Lower lobe of right lung (tissue), 2 donors: ENCODE data around the gene PIK3R1. TPM values are rescaled to one million over a fixed set of nuclear protein-coding genes. Genes with fewer than 3 reads are reported as not detected.

Source experiments
- ATAC-seq, 2 donors: fragments of 200-7000 bp; cut with Tn5 transposase; one replicate each; pipeline ENCODE4 v1.9.1; 2020 to 2022; ENCODE audit warnings: mild to moderate bottlenecking in 2 of 2, moderate library complexity in 2 of 2
- DNase-seq: peaks from one replicate; pipeline ENCODE4 v3.0.0-alpha.2; 2020
- H3K27ac ChIP-seq: fragments of 200-600 bp; one replicate; pipeline ENCODE4 v1.8.0; 2022
- H3K27me3 ChIP-seq: fragments of 200-600 bp; one replicate; pipeline ENCODE4 v1.8.0; 2022; ENCODE audit warnings: low read depth
- H3K36me3 ChIP-seq: fragments of 200-600 bp; one replicate; pipeline ENCODE4 v1.8.0; 2022; ENCODE audit warnings: mild to moderate bottlenecking
- H3K4me1 ChIP-seq: fragments of 200-600 bp; one replicate; pipeline ENCODE4 v1.8.0; 2022
- H3K4me3 ChIP-seq: fragments of 200-600 bp; one replicate; pipeline ENCODE4 v1.8.0; 2022; ENCODE audit warnings: mild to moderate bottlenecking
- H3K9me3 ChIP-seq: fragments of 200-600 bp; one replicate; pipeline ENCODE4 v1.8.0; 2022
- intact Hi-C: fragments of 100-400 bp; cut with DNase I; formaldehyde crosslinking; loops from one replicate; pipeline ENCODE4 v1.11.0; 2022
- total RNA-seq: library from RNA; stranded (reverse); fragmentation: NEBNext Ultra II Directional; extraction: Animal tissue kit (Norgen Biotek cat#: 25700); gene quantifications from one replicate; pipeline ENCODE4 v1.2.1, GENCODE V29; 2021
- TF ChIP-seq, protein P1 (sequence below): fragments of 200-600 bp; IDR thresholded peaks from one replicate; pipeline ENCODE4 v1.8.0; 2022; ENCODE audit warnings: antibody characterized with exemption, mild to moderate bottlenecking
- donor health status: DM: no; HTN: yes; CAD: no; lungs with severe emphysema.

PIK3R1 gene
- total RNA-seq, 1 donor from 2014 or later = 122 TPM

DNA sequence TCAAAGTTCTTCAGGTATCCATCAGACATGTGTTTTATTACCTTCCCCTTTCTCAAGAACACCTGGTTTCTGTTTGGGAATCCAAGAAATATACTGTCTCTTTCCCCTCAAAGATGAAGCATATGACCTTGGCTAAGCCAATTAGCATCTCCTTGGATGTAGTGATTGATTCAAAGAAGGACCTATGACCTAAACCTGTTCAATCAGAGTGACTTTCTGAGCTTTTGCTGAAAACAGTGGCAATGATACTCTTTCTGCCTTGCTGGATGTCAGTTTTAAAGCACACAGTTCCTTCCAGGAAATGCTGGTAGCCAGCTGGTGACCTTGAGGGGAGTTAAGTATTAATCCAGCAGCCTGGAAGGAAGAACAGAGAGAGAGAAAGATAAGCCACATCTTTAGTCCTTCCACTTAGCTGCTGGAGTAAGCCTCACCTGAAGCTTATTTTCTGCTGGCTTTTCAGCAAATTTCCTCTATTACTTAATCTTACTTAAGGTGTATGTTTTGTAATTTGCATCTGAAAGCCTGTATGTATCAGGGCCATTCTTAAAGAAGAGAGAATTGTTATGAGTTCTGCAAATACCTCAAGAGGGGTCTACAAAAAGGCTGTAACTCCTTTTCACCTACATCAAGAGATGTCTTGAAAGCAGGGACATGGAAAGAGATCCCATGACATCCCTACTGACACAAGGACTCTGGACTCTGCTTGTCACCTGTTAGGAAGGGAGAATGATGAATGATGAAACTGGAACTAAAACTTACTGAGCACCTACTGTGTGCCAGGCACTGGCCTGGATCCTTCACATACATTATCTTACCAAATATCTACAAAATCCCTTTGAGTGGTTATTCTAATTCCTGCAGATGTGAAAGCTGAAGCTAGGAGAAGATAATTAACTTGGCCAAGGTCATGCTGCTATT lies 35.2 kb upstream of the PIK3R1 start:
- DNase-seq (no peak), ATAC-seq (no peak)
- H3K9me3 ChIP-seq = no peaks in the 10 kb centered on the region
- TF ChIP-seq, protein P1, sequence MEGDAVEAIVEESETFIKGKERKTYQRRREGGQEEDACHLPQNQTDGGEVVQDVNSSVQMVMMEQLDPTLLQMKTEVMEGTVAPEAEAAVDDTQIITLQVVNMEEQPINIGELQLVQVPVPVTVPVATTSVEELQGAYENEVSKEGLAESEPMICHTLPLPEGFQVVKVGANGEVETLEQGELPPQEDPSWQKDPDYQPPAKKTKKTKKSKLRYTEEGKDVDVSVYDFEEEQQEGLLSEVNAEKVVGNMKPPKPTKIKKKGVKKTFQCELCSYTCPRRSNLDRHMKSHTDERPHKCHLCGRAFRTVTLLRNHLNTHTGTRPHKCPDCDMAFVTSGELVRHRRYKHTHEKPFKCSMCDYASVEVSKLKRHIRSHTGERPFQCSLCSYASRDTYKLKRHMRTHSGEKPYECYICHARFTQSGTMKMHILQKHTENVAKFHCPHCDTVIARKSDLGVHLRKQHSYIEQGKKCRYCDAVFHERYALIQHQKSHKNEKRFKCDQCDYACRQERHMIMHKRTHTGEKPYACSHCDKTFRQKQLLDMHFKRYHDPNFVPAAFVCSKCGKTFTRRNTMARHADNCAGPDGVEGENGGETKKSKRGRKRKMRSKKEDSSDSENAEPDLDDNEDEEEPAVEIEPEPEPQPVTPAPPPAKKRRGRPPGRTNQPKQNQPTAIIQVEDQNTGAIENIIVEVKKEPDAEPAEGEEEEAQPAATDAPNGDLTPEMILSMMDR = no peak
- no peaks in the 10 kb centered on the region for H3K4me1 ChIP-seq
- H3K27me3 ChIP-seq = no peaks in the 10 kb centered on the region
- H3K4me3 ChIP-seq = no peak overlapping the region
- intact Hi-C loops = no loop called here
- no peak overlapping the region for H3K27ac ChIP-seq
- H3K36me3 ChIP-seq = no peaks in the 10 kb centered on the region

DNA sequence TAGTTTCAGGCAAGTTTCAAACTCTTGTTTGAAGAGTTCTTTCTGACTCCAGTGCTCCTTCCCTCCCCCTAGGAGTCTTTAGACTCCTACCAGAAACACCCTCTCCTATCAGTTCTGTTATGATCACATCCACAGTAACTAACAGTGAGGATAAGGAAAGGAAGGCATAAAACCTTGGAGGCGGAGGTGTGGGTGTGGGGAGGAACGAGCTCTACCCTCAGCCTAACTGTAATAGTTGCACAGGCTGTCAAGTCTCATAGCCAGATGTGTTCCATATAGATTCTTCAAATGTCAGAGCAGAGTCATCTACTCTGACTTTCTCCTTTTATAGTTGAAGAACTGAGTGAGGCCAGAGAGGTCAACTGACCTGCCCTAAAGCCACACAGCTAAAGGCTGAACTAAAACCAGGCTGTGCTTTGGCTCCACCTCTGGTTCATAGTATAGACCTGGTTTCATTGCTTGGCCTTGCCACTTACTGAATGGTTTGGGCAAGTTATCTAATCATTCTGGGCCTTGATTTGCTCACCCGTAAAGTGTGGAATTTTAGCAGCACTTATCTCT lies 34.4 kb upstream of the PIK3R1 start:
- Histone ChIP-seq H3K4me3 (no peak overlapping the region), H3K9me3 (no peaks in the 10 kb centered on the region), H3K27ac (no peak overlapping the region), H3K36me3 (no peaks in the 10 kb centered on the region), H3K27me3 (no peaks in the 10 kb centered on the region), H3K4me1 (no peaks in the 10 kb centered on the region)
- DNase-seq (no peak), ATAC-seq (no peak)
- intact Hi-C loops = no loop called here
- TF ChIP-seq, protein P1 = no peak

DNA sequence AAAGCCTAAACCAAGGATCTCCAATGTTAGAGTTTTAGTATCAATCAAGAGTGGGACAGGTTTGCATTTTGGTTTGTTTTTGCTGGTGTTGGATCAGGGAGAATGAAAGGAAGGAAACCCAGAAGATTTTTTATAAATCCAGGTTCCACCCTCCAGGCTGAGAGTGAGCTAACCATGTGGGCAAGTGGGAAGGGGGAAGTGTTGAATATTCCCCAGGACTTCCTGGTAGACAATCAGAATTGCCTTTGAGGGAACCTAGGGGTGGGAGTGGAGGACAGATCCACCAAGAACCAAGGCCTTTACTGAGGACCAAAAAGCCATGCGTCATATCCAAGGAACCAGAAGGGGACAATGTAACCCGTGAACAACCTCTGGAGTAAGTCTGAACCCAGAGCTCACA lies 33.5 kb upstream of the PIK3R1 start:
- TF ChIP-seq, protein P1 = no peak
- ATAC-seq = peak in 1 of 2 donors; percentile 21
- intact Hi-C loops = no loop called here
- Histone ChIP-seq H3K27me3 (no peaks in the 10 kb centered on the region), H3K4me3 (no peak overlapping the region), H3K4me1 (no peaks in the 10 kb centered on the region), H3K9me3 (no peaks in the 10 kb centered on the region), H3K36me3 (no peaks in the 10 kb centered on the region), H3K27ac (no peak overlapping the region)
- DNase-seq = no peak

DNA sequence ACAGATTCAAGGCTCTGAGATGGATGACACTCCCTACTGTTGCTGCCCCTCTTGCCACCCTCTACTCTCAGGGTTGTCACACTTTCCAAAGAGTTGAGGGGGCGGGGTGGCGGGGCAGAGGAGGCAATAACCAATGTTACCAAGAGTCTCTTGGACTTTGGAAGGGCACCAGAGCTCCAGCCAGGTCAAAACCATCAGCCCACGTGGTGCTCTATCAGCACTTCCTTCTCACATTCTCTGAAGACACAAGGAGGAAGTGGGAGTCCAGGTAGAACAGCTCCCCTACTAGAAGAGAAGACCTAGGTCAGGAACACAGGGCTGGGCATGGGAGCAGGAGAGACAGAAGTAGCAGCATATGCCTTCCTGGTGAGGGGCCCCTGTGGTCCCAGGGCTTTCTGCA lies 33.0 kb upstream of the PIK3R1 start:
- DNase-seq = no peak
- H3K27me3 ChIP-seq = no peaks in the 10 kb centered on the region
- TF ChIP-seq, protein P1 = no peak
- intact Hi-C loops = no loop called here
- no peaks in the 10 kb centered on the region for H3K4me1 ChIP-seq
- H3K9me3 ChIP-seq = no peaks in the 10 kb centered on the region
- no peak overlapping the region for H3K4me3 ChIP-seq
- no peak for ATAC-seq
- H3K27ac ChIP-seq = no peak overlapping the region
- H3K36me3 ChIP-seq = no peaks in the 10 kb centered on the region

DNA sequence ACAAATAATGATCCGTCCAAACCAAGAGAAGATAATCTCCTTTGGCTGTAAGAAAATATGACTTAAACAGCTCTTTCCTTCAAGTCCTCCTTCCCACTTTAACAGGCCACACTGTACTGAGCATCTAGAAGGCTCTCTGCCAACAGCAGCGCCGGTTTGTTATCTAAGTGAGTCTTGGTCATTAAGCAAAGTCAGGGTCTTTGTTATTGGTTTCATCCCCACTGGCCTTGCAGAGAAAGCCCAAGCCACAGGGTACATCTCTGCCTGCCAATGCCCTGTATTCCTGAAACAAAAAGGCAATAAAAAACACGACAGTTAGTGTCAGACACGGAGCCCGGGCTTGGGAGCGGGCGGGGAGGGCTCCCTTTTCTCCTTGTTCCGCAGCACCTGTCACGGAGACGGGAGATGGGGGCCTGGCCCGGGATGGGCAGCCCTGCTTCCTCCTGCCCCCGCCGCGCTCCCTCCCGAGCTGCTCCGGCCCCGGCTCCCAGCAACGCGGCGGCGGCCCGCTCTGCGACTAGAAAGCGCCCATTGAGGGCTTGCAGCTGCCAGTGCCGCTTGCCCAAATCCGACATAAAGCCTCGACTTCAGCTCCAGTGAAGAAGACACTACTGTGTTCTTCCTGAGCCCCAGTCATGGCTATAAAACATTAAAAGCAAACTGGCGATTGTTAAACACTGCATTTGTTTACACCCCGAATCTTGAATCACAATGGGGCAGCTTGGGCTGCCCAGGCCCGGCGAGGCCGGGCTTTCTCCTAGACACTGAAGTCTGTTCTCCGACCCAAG lies 28.1 kb upstream of the PIK3R1 start:
- intact Hi-C loops = no loop called here
- Histone ChIP-seq H3K4me1 (no peaks in the 10 kb centered on the region), H3K27me3 (no peaks in the 10 kb centered on the region), H3K36me3 (no peaks in the 10 kb centered on the region), H3K9me3 (no peaks in the 10 kb centered on the region), H3K4me3 (peak overlapping the region; percentile 32), H3K27ac (peak overlapping the region; percentile 37)
- no peak for DNase-seq
- TF ChIP-seq, protein P1 = no peak
- ATAC-seq = peak; percentile 51 to 53
